Measurements from ENCODE around the gene RUNX1. TPM values are rescaled to one million over a fixed set of nuclear protein-coding genes. Genes with fewer than 3 reads are reported as not detected.

Gene RUNX1
- total RNA-seq = 10 to 100 TPM; 86.1 to 96.3 TPM
- polyA plus RNA-seq = 10 to 100 TPM in 1 of 2 donors, 1 to 10 TPM in 1; 6.0 to 26.7 TPM

DNA sequence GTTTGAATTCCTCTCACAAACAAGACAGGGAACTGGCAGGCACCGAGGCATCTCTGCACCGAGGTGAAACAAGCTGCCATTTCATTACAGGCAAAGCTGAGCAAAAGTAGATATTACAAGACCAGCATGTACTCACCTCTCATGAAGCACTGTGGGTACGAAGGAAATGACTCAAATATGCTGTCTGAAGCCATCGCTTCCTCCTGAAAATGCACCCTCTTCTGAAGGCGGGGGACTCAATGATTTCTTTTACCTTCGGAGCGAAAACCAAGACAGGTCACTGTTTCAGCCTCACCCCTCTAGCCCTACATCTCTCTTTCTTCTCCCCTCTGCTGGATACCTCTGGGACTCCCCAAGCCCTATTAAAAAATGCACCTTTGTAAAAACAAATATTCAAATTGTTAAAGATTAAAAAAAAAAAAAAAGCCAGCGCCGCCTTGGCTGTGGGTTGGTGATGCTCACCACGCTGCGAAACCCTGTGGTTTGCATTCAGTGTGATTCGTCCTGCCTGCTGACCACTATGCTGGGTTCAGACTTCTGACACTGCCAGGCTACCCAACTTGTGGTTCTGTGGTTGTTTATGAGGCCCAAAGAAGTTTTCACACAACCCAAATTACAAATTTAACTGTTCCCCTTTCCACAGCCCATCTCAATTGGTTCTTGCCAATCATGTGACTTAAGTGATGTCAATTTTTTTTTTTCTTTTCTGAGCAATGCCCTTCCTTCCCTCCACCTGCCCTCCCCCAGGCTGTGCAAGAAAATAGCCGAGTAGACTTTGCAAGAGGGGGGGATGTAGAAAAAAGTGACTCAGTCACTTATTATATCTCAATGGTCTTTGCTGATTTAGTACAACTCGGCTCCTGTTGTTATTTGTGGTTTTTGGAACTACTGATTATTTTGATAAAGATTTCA is at the start of gene RUNX1:
Gene RUNX1 (minus strand): TSS at position 597 of the 912 bp plus-strand sequence.
- peaks cover 38 to 78% (median 55%) of the 10 kb centered on the region in 4 donors for H3K4me1 Mint-ChIP-seq
- peak within 1 kb of the TSS; percentile 87 to 100 (median 98) for H3K4me3 Mint-ChIP-seq
- ChIA-PET POLR2A (ENCODE audit: partially characterized antibody) (interaction anchor here (0.5 to 21.3 kb wide), 28 partner anchors 22 to 1119 kb away, joined by 3 to 729 read pairs (median 4); no protein-coding TSS in a partner anchor), CTCF (ENCODE audit: partially characterized antibody) (interaction anchor here (0.6 to 6.4 kb wide), 11 partner anchors 20 to 160 kb away, joined by 3 to 108 read pairs (median 9); no protein-coding TSS in a partner anchor)
- Histone ChIP-seq H3K4me3 (ENCODE audit: low read length in 2 of 2) (peak within 1 kb of the TSS; percentile 73 to 84), H3K9me3 (ENCODE audit: control insufficient read depth in 1 of 2, low read length in 2 of 2) (no peaks in the 10 kb centered on the region), H3K36me3 (ENCODE audit: insufficient read depth, low read length) (no peaks in the 10 kb centered on the region), H3K27ac (ENCODE audit: low read depth, low read length) (peak within 1 kb of the TSS; percentile 82), H3K4me1 (ENCODE audit: insufficient read depth, low read length) (peaks cover 56% of the 10 kb centered on the region), H3K27me3 (ENCODE audit: insufficient read depth, low read length) (no peaks in the 10 kb centered on the region)
- peak; percentile 87 to 92 (median 89) for DNase-seq
- H3K9me3 Mint-ChIP-seq = peaks cover 0 to 10% (median 2%) of the 10 kb centered on the region in 8 donors
- H3K27me3 Mint-ChIP-seq = peaks cover 1 to 3% of the 10 kb centered on the region in 2 donors
- H3K27ac Mint-ChIP-seq = peak within 1 kb of the TSS; percentile 92 to 100 (median 99)
- peaks cover 17 to 46% of the 10 kb centered on the region in 2 donors for H3K36me3 Mint-ChIP-seq
- intact Hi-C loops (cut with micrococcal nuclease) = loop anchor here (1.0 to 5.0 kb wide), 10 partner anchors 23 to 1507 kb away; partner anchors contain the start of genes GART, SETD4 and SON

DNA sequence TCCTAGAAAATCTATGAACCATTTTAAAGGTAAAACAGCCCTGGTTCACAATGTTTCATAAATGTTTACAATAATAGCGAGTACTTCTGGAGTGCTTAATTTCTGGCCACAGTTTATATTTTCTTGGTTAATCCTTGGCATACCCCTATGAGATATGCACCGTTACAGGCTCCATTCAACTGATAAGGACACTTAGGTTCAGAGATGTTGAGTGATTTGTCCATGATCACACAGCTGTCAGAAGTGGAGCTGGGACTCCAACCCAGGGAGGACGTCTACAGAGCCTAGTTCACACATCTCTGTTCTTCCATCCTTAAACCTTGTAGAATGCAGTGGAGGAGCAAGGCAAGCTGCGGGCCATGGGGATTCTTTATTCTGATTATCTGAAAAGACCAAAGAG is 48.4 kb upstream of the RUNX1 start:
- POLR2A ChIA-PET (ENCODE audit: partially characterized antibody) = no interaction called here

DNA sequence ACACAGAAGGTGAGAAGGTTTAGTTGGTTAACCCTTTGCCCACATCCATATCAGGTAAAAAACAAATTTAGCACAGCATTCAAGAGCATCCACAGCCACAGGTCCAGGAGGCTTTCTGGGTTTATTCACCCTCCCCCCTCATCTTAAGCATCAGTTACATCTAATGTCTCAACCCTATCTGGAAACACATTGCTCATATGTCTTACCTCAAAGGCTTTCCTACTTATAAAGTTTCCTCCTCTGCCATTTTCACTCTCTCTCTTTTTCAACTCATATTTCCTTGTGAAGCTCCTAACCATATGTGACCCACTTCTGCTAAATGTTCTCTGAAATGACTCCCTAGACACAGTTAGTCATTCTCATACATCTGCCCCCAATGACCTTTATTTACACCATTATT is 47.9 kb upstream of the RUNX1 start:
- intact Hi-C loops (cut with micrococcal nuclease) = no loop called here
- Histone ChIP-seq H3K9me3 (ENCODE audit: control insufficient read depth in 1 of 2, low read length in 2 of 2) (no peaks in the 10 kb centered on the region), H3K27ac (ENCODE audit: low read depth, low read length) (no peak overlapping the region), H3K4me1 (ENCODE audit: insufficient read depth, low read length) (no peaks in the 10 kb centered on the region), H3K4me3 (ENCODE audit: low read length in 2 of 2) (no peak overlapping the region), H3K27me3 (ENCODE audit: insufficient read depth, low read length) (no peaks in the 10 kb centered on the region), H3K36me3 (ENCODE audit: insufficient read depth, low read length) (no peaks in the 10 kb centered on the region)
- no peaks in the 10 kb centered on the region for H3K36me3 Mint-ChIP-seq
- ChIA-PET POLR2A (ENCODE audit: partially characterized antibody) (no interaction called here), CTCF (ENCODE audit: partially characterized antibody) (no interaction called here)
- no peak overlapping the region for H3K27ac Mint-ChIP-seq
- no peaks in the 10 kb centered on the region for H3K4me1 Mint-ChIP-seq
- H3K9me3 Mint-ChIP-seq = no peaks in the 10 kb centered on the region
- no peaks in the 10 kb centered on the region for H3K27me3 Mint-ChIP-seq
- H3K4me3 Mint-ChIP-seq = no peak overlapping the region
- no peak for DNase-seq

More for the DNA sequence above, 48.4 kb upstream of the RUNX1 start:
- no peak for DNase-seq
- Histone ChIP-seq H3K27me3 (ENCODE audit: insufficient read depth, low read length) (no peaks in the 10 kb centered on the region), H3K4me3 (ENCODE audit: low read length in 2 of 2) (no peak overlapping the region), H3K36me3 (ENCODE audit: insufficient read depth, low read length) (no peaks in the 10 kb centered on the region), H3K4me1 (ENCODE audit: insufficient read depth, low read length) (peaks cover 4% of the 10 kb centered on the region), H3K27ac (ENCODE audit: low read depth, low read length) (no peak overlapping the region), H3K9me3 (ENCODE audit: control insufficient read depth in 1 of 2, low read length in 2 of 2) (no peaks in the 10 kb centered on the region)
- CTCF ChIA-PET (ENCODE audit: partially characterized antibody) = no interaction called here
- Mint-ChIP-seq H3K4me1 (no peaks in the 10 kb centered on the region), H3K27ac (no peak overlapping the region), H3K4me3 (no peak overlapping the region), H3K27me3 (no peaks in the 10 kb centered on the region), H3K9me3 (no peaks in the 10 kb centered on the region), H3K36me3 (no peaks in the 10 kb centered on the region)
- intact Hi-C loops (cut with micrococcal nuclease) = no loop called here

DNA sequence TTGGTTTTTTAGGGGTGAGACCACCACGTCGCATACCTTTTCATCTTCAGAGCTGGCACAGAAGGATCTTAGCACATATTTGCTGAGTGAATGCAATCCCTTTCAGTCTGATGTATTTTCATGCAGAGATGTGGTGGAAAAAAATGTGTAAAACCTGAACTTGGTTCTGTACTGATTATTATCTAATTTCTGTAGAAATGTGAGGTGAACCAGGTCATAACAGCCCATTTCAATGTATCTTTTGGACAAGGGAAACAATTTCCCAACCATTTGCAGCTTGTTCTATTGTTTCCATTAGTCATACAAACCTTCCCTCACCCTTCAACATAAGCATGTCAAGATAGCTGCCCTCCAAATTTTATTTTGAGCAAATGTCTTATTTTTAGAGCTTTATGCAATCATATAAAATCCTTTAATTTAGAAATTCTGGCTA is 46.8 kb upstream of the RUNX1 start:
- H3K27ac ChIP-seq (ENCODE audit: low read depth, low read length) = no peak overlapping the region
- H3K36me3 Mint-ChIP-seq = no peaks in the 10 kb centered on the region
- H3K9me3 Mint-ChIP-seq = no peaks in the 10 kb centered on the region
- intact Hi-C loops (cut with micrococcal nuclease) = no loop called here
- no peaks in the 10 kb centered on the region for H3K27me3 Mint-ChIP-seq
- DNase-seq = no peak
- no peaks in the 10 kb centered on the region for H3K4me1 Mint-ChIP-seq
- H3K9me3 ChIP-seq (ENCODE audit: control insufficient read depth in 1 of 2, low read length in 2 of 2) = no peaks in the 10 kb centered on the region
- no peak overlapping the region for H3K4me3 ChIP-seq (ENCODE audit: low read length in 2 of 2)
- no peak overlapping the region for H3K4me3 Mint-ChIP-seq
- H3K4me1 ChIP-seq (ENCODE audit: insufficient read depth, low read length) = no peaks in the 10 kb centered on the region
- H3K27me3 ChIP-seq (ENCODE audit: insufficient read depth, low read length) = no peaks in the 10 kb centered on the region
- POLR2A ChIA-PET (ENCODE audit: partially characterized antibody) = no interaction called here
- CTCF ChIA-PET (ENCODE audit: partially characterized antibody) = no interaction called here
- H3K27ac Mint-ChIP-seq = no peak overlapping the region
- H3K36me3 ChIP-seq (ENCODE audit: insufficient read depth, low read length) = no peaks in the 10 kb centered on the region

DNA sequence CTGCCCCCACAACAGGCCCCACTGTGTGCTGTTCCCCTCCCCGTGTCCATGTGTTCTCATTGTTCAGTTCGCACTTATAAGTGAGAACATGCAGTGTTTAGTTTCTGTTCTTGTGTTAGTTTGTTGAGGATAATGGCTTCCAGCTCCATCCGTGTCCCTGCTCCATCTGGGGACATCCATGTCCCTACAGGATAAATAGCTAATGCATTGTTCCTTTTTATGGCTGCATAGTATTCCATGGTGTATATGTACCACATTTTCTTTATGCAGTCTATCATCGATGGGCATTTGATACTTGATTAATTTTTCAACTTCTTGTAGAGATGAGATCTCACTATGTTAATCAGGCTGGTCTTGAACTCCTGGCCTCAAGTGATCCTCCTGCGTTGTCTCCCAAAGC is 44.4 kb upstream of the RUNX1 start:
- no peak overlapping the region for H3K4me3 ChIP-seq (ENCODE audit: low read length in 2 of 2)
- CTCF ChIA-PET (ENCODE audit: partially characterized antibody) = no interaction called here
- no peak overlapping the region for H3K27ac ChIP-seq (ENCODE audit: low read depth, low read length)
- Mint-ChIP-seq H3K36me3 (no peaks in the 10 kb centered on the region), H3K27ac (peak overlapping the region in 1 of 7 donors; percentile 39), H3K4me3 (no peak overlapping the region), H3K27me3 (no peaks in the 10 kb centered on the region), H3K9me3 (peaks cover 0 to 2% (median 0%) of the 10 kb centered on the region in 8 donors), H3K4me1 (peaks cover 0 to 4% (median 0%) of the 10 kb centered on the region in 4 donors)
- POLR2A ChIA-PET (ENCODE audit: partially characterized antibody) = no interaction called here
- H3K9me3 ChIP-seq (ENCODE audit: control insufficient read depth in 1 of 2, low read length in 2 of 2) = no peaks in the 10 kb centered on the region
- no peaks in the 10 kb centered on the region for H3K36me3 ChIP-seq (ENCODE audit: insufficient read depth, low read length)
- no peaks in the 10 kb centered on the region for H3K4me1 ChIP-seq (ENCODE audit: insufficient read depth, low read length)
- H3K27me3 ChIP-seq (ENCODE audit: insufficient read depth, low read length) = no peaks in the 10 kb centered on the region
- no peak for DNase-seq
- intact Hi-C loops (cut with micrococcal nuclease) = no loop called here

DNA sequence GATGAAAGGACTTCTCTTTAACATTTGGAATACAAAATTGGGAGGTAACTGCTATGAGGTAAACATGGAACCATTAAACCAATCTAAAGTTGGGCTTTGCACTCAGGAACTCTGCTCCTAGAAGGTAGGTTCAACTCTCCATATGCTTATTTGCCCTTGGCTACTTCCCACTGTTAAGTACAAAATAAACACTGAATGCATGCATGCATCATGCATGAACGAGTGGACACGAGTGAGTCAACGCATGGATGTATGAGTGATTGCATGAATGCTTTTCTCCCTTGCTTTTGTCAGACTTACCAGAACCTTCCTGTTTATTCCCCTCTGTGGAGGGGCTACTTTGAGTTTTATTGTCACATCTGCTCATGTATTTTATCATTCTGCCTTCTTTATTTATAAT is 42.4 kb upstream of the RUNX1 start:
- no peaks in the 10 kb centered on the region for H3K27me3 Mint-ChIP-seq
- no peak overlapping the region for H3K4me3 Mint-ChIP-seq
- ChIA-PET CTCF (ENCODE audit: partially characterized antibody) (no interaction called here), POLR2A (ENCODE audit: partially characterized antibody) (no interaction called here)
- H3K4me3 ChIP-seq (ENCODE audit: low read length in 2 of 2) = no peak overlapping the region
- H3K4me1 Mint-ChIP-seq = peaks cover 0 to 4% (median 1%) of the 10 kb centered on the region in 4 donors
- intact Hi-C loops (cut with micrococcal nuclease) = no loop called here
- DNase-seq = no peak
- no peaks in the 10 kb centered on the region for H3K9me3 ChIP-seq (ENCODE audit: control insufficient read depth in 1 of 2, low read length in 2 of 2)
- no peaks in the 10 kb centered on the region for H3K36me3 Mint-ChIP-seq
- H3K4me1 ChIP-seq (ENCODE audit: insufficient read depth, low read length) = no peaks in the 10 kb centered on the region
- no peaks in the 10 kb centered on the region for H3K27me3 ChIP-seq (ENCODE audit: insufficient read depth, low read length)
- no peak overlapping the region for H3K27ac Mint-ChIP-seq
- H3K9me3 Mint-ChIP-seq = peaks cover 0 to 2% (median 0%) of the 10 kb centered on the region in 8 donors
- no peaks in the 10 kb centered on the region for H3K36me3 ChIP-seq (ENCODE audit: insufficient read depth, low read length)
- no peak overlapping the region for H3K27ac ChIP-seq (ENCODE audit: low read depth, low read length)

DNA sequence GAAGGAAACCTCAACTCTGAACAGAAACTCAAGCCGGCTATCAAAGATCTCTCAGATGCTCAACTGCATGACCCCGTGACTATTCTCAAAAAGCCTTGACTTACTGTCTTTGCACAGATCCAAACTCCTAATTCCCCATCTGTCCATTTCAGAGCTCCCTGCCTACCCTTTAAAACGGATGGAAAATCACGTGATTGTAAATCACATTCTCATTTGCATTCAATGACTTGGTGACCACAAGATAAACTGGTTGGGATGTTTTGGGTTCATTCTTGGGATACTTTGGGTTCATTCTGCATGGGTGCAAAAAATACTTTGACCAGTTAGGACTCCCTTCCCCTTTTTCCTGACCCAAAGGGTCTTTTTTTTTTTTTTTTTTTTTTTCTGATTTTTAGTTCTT is 41.3 kb upstream of the RUNX1 start:
- Mint-ChIP-seq H3K36me3 (no peaks in the 10 kb centered on the region), H3K27ac (no peak overlapping the region), H3K27me3 (no peaks in the 10 kb centered on the region), H3K4me3 (no peak overlapping the region), H3K9me3 (peaks cover 0 to 2% (median 0%) of the 10 kb centered on the region in 8 donors), H3K4me1 (peaks cover 0 to 4% (median 1%) of the 10 kb centered on the region in 4 donors)
- ChIA-PET CTCF (ENCODE audit: partially characterized antibody) (no interaction called here), POLR2A (ENCODE audit: partially characterized antibody) (no interaction called here)
- Histone ChIP-seq H3K9me3 (ENCODE audit: control insufficient read depth in 1 of 2, low read length in 2 of 2) (no peaks in the 10 kb centered on the region), H3K27me3 (ENCODE audit: insufficient read depth, low read length) (no peaks in the 10 kb centered on the region), H3K4me3 (ENCODE audit: low read length in 2 of 2) (no peak overlapping the region), H3K4me1 (ENCODE audit: insufficient read depth, low read length) (no peaks in the 10 kb centered on the region), H3K36me3 (ENCODE audit: insufficient read depth, low read length) (no peaks in the 10 kb centered on the region), H3K27ac (ENCODE audit: low read depth, low read length) (no peak overlapping the region)
- intact Hi-C loops (cut with micrococcal nuclease) = no loop called here
- DNase-seq = no peak
